ENCODE results near the gene ANKS6.

GRCh38 chr9:98786750-98787510 lies 9.4 kb downstream of the ANKS6 start:
- TF ChIP-seq, protein P1, sequence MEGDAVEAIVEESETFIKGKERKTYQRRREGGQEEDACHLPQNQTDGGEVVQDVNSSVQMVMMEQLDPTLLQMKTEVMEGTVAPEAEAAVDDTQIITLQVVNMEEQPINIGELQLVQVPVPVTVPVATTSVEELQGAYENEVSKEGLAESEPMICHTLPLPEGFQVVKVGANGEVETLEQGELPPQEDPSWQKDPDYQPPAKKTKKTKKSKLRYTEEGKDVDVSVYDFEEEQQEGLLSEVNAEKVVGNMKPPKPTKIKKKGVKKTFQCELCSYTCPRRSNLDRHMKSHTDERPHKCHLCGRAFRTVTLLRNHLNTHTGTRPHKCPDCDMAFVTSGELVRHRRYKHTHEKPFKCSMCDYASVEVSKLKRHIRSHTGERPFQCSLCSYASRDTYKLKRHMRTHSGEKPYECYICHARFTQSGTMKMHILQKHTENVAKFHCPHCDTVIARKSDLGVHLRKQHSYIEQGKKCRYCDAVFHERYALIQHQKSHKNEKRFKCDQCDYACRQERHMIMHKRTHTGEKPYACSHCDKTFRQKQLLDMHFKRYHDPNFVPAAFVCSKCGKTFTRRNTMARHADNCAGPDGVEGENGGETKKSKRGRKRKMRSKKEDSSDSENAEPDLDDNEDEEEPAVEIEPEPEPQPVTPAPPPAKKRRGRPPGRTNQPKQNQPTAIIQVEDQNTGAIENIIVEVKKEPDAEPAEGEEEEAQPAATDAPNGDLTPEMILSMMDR (IDR thresholded peaks at IDR 0.05) = no peak
- TF ChIP-seq POLR2A (IDR thresholded peaks at IDR 0.05; ENCODE audit: low read depth) = no peak
- no peak for TF ChIP-seq POLR2AphosphoS5 (IDR thresholded peaks at IDR 0.05)

Data from esophagus muscularis mucosa (tissue), 3 donors.